Measurements from ENCODE around the gene HMGXB4.
"Not testable (repeated sequence)": the region's sequence is repeated elsewhere in the genome, so short reads cannot be mapped to it uniquely, and the experiment has no call there.

DNA sequence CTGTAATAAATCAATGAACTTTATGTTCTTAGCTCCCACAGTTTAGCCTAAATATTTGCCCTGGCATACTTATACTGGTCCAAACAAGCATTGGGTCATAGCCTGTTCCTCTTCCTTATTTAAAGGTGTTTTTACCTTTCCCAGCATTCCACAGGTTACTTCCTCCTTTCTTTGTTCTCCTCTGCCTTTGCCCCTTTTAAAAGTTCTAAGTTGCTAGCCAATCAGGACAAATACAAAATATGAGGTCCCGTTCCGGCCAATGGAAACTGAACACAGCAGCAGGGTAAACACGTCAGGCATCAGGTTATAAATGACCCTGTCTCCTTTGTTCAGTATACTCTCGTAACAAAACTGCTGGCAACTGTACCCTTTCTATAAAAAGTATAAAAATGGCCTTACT, 12.8 kb upstream of the HMGXB4 start:
- TF ChIP-seq, protein P1, sequence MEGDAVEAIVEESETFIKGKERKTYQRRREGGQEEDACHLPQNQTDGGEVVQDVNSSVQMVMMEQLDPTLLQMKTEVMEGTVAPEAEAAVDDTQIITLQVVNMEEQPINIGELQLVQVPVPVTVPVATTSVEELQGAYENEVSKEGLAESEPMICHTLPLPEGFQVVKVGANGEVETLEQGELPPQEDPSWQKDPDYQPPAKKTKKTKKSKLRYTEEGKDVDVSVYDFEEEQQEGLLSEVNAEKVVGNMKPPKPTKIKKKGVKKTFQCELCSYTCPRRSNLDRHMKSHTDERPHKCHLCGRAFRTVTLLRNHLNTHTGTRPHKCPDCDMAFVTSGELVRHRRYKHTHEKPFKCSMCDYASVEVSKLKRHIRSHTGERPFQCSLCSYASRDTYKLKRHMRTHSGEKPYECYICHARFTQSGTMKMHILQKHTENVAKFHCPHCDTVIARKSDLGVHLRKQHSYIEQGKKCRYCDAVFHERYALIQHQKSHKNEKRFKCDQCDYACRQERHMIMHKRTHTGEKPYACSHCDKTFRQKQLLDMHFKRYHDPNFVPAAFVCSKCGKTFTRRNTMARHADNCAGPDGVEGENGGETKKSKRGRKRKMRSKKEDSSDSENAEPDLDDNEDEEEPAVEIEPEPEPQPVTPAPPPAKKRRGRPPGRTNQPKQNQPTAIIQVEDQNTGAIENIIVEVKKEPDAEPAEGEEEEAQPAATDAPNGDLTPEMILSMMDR (IDR thresholded peaks at IDR 0.05; ENCODE audit: insufficient read depth, low read length, poor library complexity, severe bottlenecking): not testable (repeated sequence)
- not testable (repeated sequence) for TF ChIP-seq EZH2phosphoT487 (conservative IDR thresholded peaks at IDR 0.05; ENCODE audit: low read length)
